GM23338 (cell line): Measurements from ENCODE around the gene TMIE.

Experiments used
- CREB1 ChIP-seq: fragments of 250-450 bp; sonication (Bioruptor Pico); IDR thresholded peaks from 2 replicates; pipeline ENCODE4 v1.5.0; 2020; ENCODE audit warnings: low read depth, mild to moderate bottlenecking, moderate library complexity
- CTCF ChIP-seq, 2 experiments: fragments of 200-600 bp in 1 of 2; sonication (generic) in 1 of 2; conservative IDR thresholded peaks; 2 replicates each; pipeline versions ENCODE4 v1.5.1 to v1.6.1; 2016 to 2017; ENCODE audit warnings: antibody characterized with exemption in 2 of 2, low read depth in 2 of 2, mild to moderate bottlenecking in 2 of 2, moderate library complexity in 1 of 2
- ETS1 ChIP-seq: IDR thresholded peaks from 2 replicates; pipeline ENCODE4 v1.6.1; 2016; ENCODE audit warnings: antibody characterized with exemption
- EZH2 ChIP-seq: fragments of 200-600 bp; sonication (generic); IDR thresholded peaks from one replicate; pipeline ENCODE4 v1.8.0; 2017; ENCODE audit warnings: antibody characterized with exemption, mild to moderate bottlenecking, low read depth; ENCODE audit not compliant: unreplicated experiment
- EZH2phosphoT487 ChIP-seq: fragments of 200-600 bp; sonication (generic); IDR thresholded peaks from one replicate; pipeline ENCODE4 v1.8.1; 2018; ENCODE audit warnings: antibody characterized with exemption; ENCODE audit not compliant: unreplicated experiment
- JUNB ChIP-seq: IDR thresholded peaks from one replicate; pipeline ENCODE4 v1.6.1; 2016; ENCODE audit warnings: antibody characterized with exemption; ENCODE audit not compliant: unreplicated experiment
- NANOG ChIP-seq: IDR thresholded peaks from 2 replicates; pipeline ENCODE4 v1.6.1; 2016; ENCODE audit warnings: antibody characterized with exemption, borderline replicate concordance
- POLR2AphosphoS5 ChIP-seq: IDR thresholded peaks from 2 replicates; pipeline ENCODE4 v1.6.1; 2016; ENCODE audit warnings: antibody characterized with exemption, low read depth
- REST ChIP-seq: IDR thresholded peaks from one replicate; pipeline ENCODE4 v1.6.1; 2018; ENCODE audit warnings: antibody characterized with exemption; ENCODE audit not compliant: unreplicated experiment
- ZNF331 ChIP-seq: fragments of 250-450 bp; sonication (Bioruptor Pico); IDR thresholded peaks from 2 replicates; pipeline ENCODE4 v1.5.0; 2020; ENCODE audit warnings: low read depth, mild to moderate bottlenecking, moderate library complexity
- ZNF462 ChIP-seq: fragments of 250-450 bp; sonication (Bioruptor Pico); IDR thresholded peaks from 2 replicates; pipeline ENCODE4 v1.5.0; 2020; ENCODE audit warnings: mild to moderate bottlenecking, moderate library complexity

- TF ChIP-seq CTCF (conservative IDR thresholded peaks at IDR 0.05; ENCODE audit: low read depth in 2 of 2) (no peak), JUNB (no peak), REST (no peak), EZH2phosphoT487 (no peak), EZH2 (no peak), POLR2AphosphoS5 (no peak), ZNF331 (CRISPR knock-in tag) (no peak), CREB1 (CRISPR knock-in tag) (no peak), ETS1 (no peak), NANOG (no peak), ZNF462 (CRISPR knock-in tag) (no peak)
Measured at GRCh38 chr3:46716461-46717441, 15.6 kb downstream of the TMIE start.
